Measurements from ENCODE around the gene DHX35.

- TF ChIP-seq CTCF (IDR thresholded peaks at IDR 0.05; ENCODE audit: low read depth, low read length, poor library complexity, severe bottlenecking) (no peak), EZH2phosphoT487 (IDR thresholded peaks at IDR 0.05; ENCODE audit: borderline replicate concordance, low read length) (no peak)
Observed at GRCh38 chr20:38950254-38950653, 11.9 kb upstream of the DHX35 start.

Measured in DOHH2 (cell line).